A673 (cell line): ENCODE results near the gene GC. TPM values are rescaled to one million over a fixed set of nuclear protein-coding genes. Genes with fewer than 3 reads are reported as not detected.

Experiments used
- BruUV-seq: library from RNA; stranded (reverse); fragments of 400-500 nt; replicated peaks from 2 replicates; lab custom pipeline; 2021; lab: Mats Ljungman, UMichigan
- CTCF ChIA-PET: fragments of 300-600 bp; sonication (Branson Sonifier 250); formaldehyde crosslinking; loops from one replicate; lab custom pipeline; 2022; ENCODE audit warnings: antibody characterized with exemption; lab: Charles Lee
- POLR2A ChIA-PET: fragments of 300-600 bp; sonication (Branson Sonifier 250); formaldehyde crosslinking; loops from one replicate; lab custom pipeline; 2022; ENCODE audit warnings: antibody characterized with exemption; ENCODE audit not compliant: low non-redundant PET; lab: Charles Lee
- DNase-seq: peaks from one replicate; pipeline ENCODE4 v3.0.0-alpha.2; 2015; ENCODE audit warnings: low spot score
- H3K27ac ChIP-seq: fragments of 200-600 bp; sonication (generic); 2 replicates; pipeline ENCODE4 v1.5.1; 2016; ENCODE audit warnings: mixed run types, low read depth, mild to moderate bottlenecking, mixed read lengths, antibody characterized with exemption, low read length; ENCODE audit not compliant: poor library complexity, severe bottlenecking
- H3K27me3 ChIP-seq: fragments of 200-600 bp; sonication (generic); replicated peaks from 2 replicates; pipeline ENCODE4 v1.6.1; 2017; ENCODE audit warnings: mixed run types, low read depth, mild to moderate bottlenecking, mixed read lengths, antibody characterized with exemption, low read length; ENCODE audit not compliant: insufficient read depth, poor library complexity
- H3K36me3 ChIP-seq: fragments of 200-600 bp; sonication (generic); 2 replicates; pipeline ENCODE4 v1.6.1; 2016; ENCODE audit warnings: mixed run types, mild to moderate bottlenecking, mixed read lengths, antibody characterized with exemption, low read length; ENCODE audit not compliant: insufficient read depth, poor library complexity, severe bottlenecking
- H3K4me1 ChIP-seq: fragments of 200-600 bp; sonication (generic); 2 replicates; pipeline ENCODE4 v1.6.1; 2017; ENCODE audit warnings: mixed run types, mild to moderate bottlenecking, mixed read lengths, antibody characterized with exemption, low read length; ENCODE audit not compliant: insufficient read depth, poor library complexity, severe bottlenecking
- H3K4me3 ChIP-seq: fragments of 200-600 bp; sonication (generic); 2 replicates; pipeline ENCODE4 v1.5.1; 2016; ENCODE audit warnings: low read depth, mixed run types, mild to moderate bottlenecking, mixed read lengths, low read length; ENCODE audit not compliant: poor library complexity, severe bottlenecking
- H3K9me3 ChIP-seq: fragments of 200-600 bp; sonication (generic); 2 replicates; pipeline ENCODE4 v1.6.1; 2016; ENCODE audit warnings: mixed run types, low read depth, mild to moderate bottlenecking, mixed read lengths, antibody characterized with exemption, low read length; ENCODE audit not compliant: poor library complexity, severe bottlenecking
- CTCF ChIP-seq: fragments of 300-800, 200-600 bp; sonication (generic); conservative IDR thresholded peaks from 2 replicates; pipeline ENCODE4 v1.5.1; 2017; ENCODE audit warnings: low read depth, mild to moderate bottlenecking, antibody characterized with exemption, low read length, moderate library complexity, mixed read lengths
- EZH2 ChIP-seq: fragments of 200-600 bp; sonication (generic); IDR thresholded peaks from 2 replicates; pipeline ENCODE4 v1.6.1; 2017; ENCODE audit warnings: borderline replicate concordance, low read depth, mild to moderate bottlenecking, mixed read lengths, antibody characterized with exemption, low read length; ENCODE audit not compliant: poor library complexity, severe bottlenecking
- intact Hi-C: fragments of 100-400 bp; cut with micrococcal nuclease; formaldehyde crosslinking; loops from one replicate; pipeline ENCODE4 v1.10.0; 2022; ENCODE audit not compliant: unreplicated experiment
- total RNA-seq: library from RNA; stranded (reverse); gene quantifications from 2 replicates; pipeline ENCODE4 v1.2.3, GENCODE V29; 2021

The GC gene
- total RNA-seq, 1 experiment from 2014 or later, result not detected

- no peak overlapping the region for H3K4me3 ChIP-seq
- no peaks in the 10 kb centered on the region for H3K4me1 ChIP-seq
- no peaks in the 10 kb centered on the region for H3K27me3 ChIP-seq
- H3K36me3 ChIP-seq, result no peaks in the 10 kb centered on the region
- H3K27ac ChIP-seq, result no peak overlapping the region
- no peak for TF ChIP-seq EZH2
- no peak for TF ChIP-seq CTCF
- no TSS peak for BruUV-seq
- no peaks in the 10 kb centered on the region for H3K9me3 ChIP-seq
- ChIA-PET CTCF (no interaction called here), POLR2A (no interaction called here)
- intact Hi-C loops, result loop anchor here (10.0 kb wide), 1 partner anchor 215 kb away; no protein-coding TSS in a partner anchor
- DNase-seq, result no peak
Observed at GRCh38 chr4:71729856-71730255, 54.0 kb downstream of the GC start.

- ChIA-PET CTCF (no interaction called here), POLR2A (no interaction called here)
- no peaks in the 10 kb centered on the region for H3K36me3 ChIP-seq
- H3K4me3 ChIP-seq, result no peak overlapping the region
- intact Hi-C loops, result loop anchor here (2.0 to 10.0 kb wide), 6 partner anchors 159 to 1111 kb away; no protein-coding TSS in a partner anchor
- no peaks in the 10 kb centered on the region for H3K27me3 ChIP-seq
- TF ChIP-seq CTCF (peak; percentile 55), EZH2 (no peak)
- no peaks in the 10 kb centered on the region for H3K9me3 ChIP-seq
- no TSS peak for BruUV-seq
- no peaks in the 10 kb centered on the region for H3K4me1 ChIP-seq
- no peak overlapping the region for H3K27ac ChIP-seq
- peak; percentile 38 for DNase-seq
Observed at GRCh38 chr4:71713611-71714203, 70.2 kb downstream of the GC start.

GRCh38 chr4:71711985-71712348 is 71.9 kb downstream of the GC start:
- BruUV-seq, result no TSS peak
- H3K27me3 ChIP-seq, result no peaks in the 10 kb centered on the region
- ChIA-PET POLR2A (no interaction called here), CTCF (no interaction called here)
- intact Hi-C loops, result loop anchor here (2.0 to 10.0 kb wide), 6 partner anchors 157 to 1110 kb away; no protein-coding TSS in a partner anchor
- no peaks in the 10 kb centered on the region for H3K36me3 ChIP-seq
- DNase-seq, result no peak
- TF ChIP-seq CTCF (no peak), EZH2 (no peak)
- no peak overlapping the region for H3K27ac ChIP-seq
- H3K4me3 ChIP-seq, result no peak overlapping the region
- no peaks in the 10 kb centered on the region for H3K9me3 ChIP-seq
- H3K4me1 ChIP-seq, result no peaks in the 10 kb centered on the region
